PC-9 (cell line): Measurements from ENCODE around the gene AGTPBP1. TPM values are rescaled to one million over a fixed set of nuclear protein-coding genes. Genes with fewer than 3 reads are reported as not detected.

ENCODE experiments used
- BruUV-seq: library from RNA; stranded (reverse); fragments of 400-500 nt; replicated peaks from 2 replicates; lab custom pipeline; 2021; lab: Mats Ljungman, UMichigan
- CTCF ChIA-PET: fragments of 300-600 bp; sonication (Branson Sonifier 250); formaldehyde crosslinking; loops from one replicate; lab custom pipeline; 2022; ENCODE audit warnings: antibody characterized with exemption; lab: Charles Lee
- POLR2A ChIA-PET: fragments of 300-600 bp; sonication (Branson Sonifier 250); formaldehyde crosslinking; loops from one replicate; lab custom pipeline; 2022; ENCODE audit warnings: antibody characterized with exemption; ENCODE audit not compliant: unreplicated experiment; lab: Charles Lee
- DNase-seq, 2 experiments: peaks; one replicate each; pipeline versions ENCODE4 v3.0.0 to v3.0.0-alpha.2; 2015 to 2022; ENCODE audit warnings: mixed read lengths in 1 of 2
- H2AFZ ChIP-seq: fragments of 200-600 bp; sonication (generic); 2 replicates; pipeline ENCODE4 v1.8.1; 2017; ENCODE audit warnings: antibody characterized with exemption
- H3F3A ChIP-seq: fragments of 200-600 bp; sonication (generic); 2 replicates; pipeline ENCODE4 v1.8.1; 2017; ENCODE audit warnings: antibody characterized with exemption, mild to moderate bottlenecking, low read depth; ENCODE audit not compliant: insufficient read depth
- H3K27ac ChIP-seq: fragments of 200-600 bp; sonication (generic); 2 replicates; pipeline ENCODE4 v1.6.1; 2016; ENCODE audit warnings: mixed run types
- H3K27me3 ChIP-seq: fragments of 200-600 bp; sonication (generic); 2 replicates; pipeline ENCODE4 v1.6.1; 2016; ENCODE audit warnings: low read depth, mixed run types; ENCODE audit not compliant: insufficient read depth
- H3K36me3 ChIP-seq: fragments of 200-600 bp; sonication (generic); 2 replicates; pipeline ENCODE4 v1.6.1; 2016; ENCODE audit warnings: low read depth, mixed run types
- H3K4me1 ChIP-seq: fragments of 200-600 bp; sonication (generic); replicated peaks from 2 replicates; pipeline ENCODE4 v1.6.1; 2016; ENCODE audit warnings: mixed run types; ENCODE audit not compliant: insufficient read depth
- H3K4me2 ChIP-seq: fragments of 200-600 bp; sonication (generic); 2 replicates; pipeline ENCODE4 v1.6.1; 2017; ENCODE audit warnings: mixed run types
- H3K4me3 ChIP-seq: fragments of 200-600 bp; sonication (generic); 2 replicates; pipeline ENCODE4 v1.6.1; 2016; ENCODE audit warnings: mixed run types
- H3K79me2 ChIP-seq: fragments of 200-600 bp; sonication (generic); 2 replicates; pipeline ENCODE4 v1.6.1; 2017; ENCODE audit warnings: low read depth, mixed run types
- H3K9me2 ChIP-seq: fragments of 200-600 bp; sonication (generic); 2 replicates; pipeline ENCODE4 v1.8.1; 2017; ENCODE audit warnings: mild to moderate bottlenecking; ENCODE audit not compliant: insufficient read depth
- H3K9me3 ChIP-seq: fragments of 200-600 bp; sonication (generic); 2 replicates; pipeline ENCODE4 v1.8.1; 2016; ENCODE audit warnings: low read depth; ENCODE audit not compliant: insufficient read depth
- H4K20me1 ChIP-seq: fragments of 200-600 bp; sonication (generic); 2 replicates; pipeline ENCODE4 v1.8.1; 2017; ENCODE audit not compliant: insufficient read depth
- CTCF ChIP-seq: fragments of 200-600 bp; sonication (generic); conservative IDR thresholded peaks from 2 replicates; pipeline ENCODE4 v1.6.1; 2017; ENCODE audit warnings: mixed run types, antibody characterized with exemption, mild to moderate bottlenecking, moderate library complexity
- EZH2 ChIP-seq: fragments of 200-600 bp; sonication (generic); IDR thresholded peaks from 2 replicates; pipeline ENCODE4 v1.8.0; 2017; ENCODE audit warnings: antibody characterized with exemption, low read depth
- intact Hi-C: fragments of 100-400 bp; cut with micrococcal nuclease; formaldehyde crosslinking; loops from one replicate; pipeline ENCODE4 v1.10.0; 2022; ENCODE audit not compliant: unreplicated experiment
- total RNA-seq: library from RNA; stranded (reverse); gene quantifications from 2 replicates; pipeline ENCODE4 v1.2.3, GENCODE V29; 2021

Gene AGTPBP1
- total RNA-seq, 1 experiment from 2014 or later, result 19.8 TPM

- H3K79me2 ChIP-seq, result no peaks in the 10 kb centered on the region
- no peak overlapping the region for H3K4me2 ChIP-seq
- ChIA-PET POLR2A (no interaction called here), CTCF (no interaction called here)
- no peak for DNase-seq
- H2AFZ ChIP-seq, result no peak overlapping the region
- no peaks in the 10 kb centered on the region for H4K20me1 ChIP-seq
- no peaks in the 10 kb centered on the region for H3F3A ChIP-seq
- no peaks in the 10 kb centered on the region for H3K36me3 ChIP-seq
- H3K9me2 ChIP-seq, result no peaks in the 10 kb centered on the region
- TF ChIP-seq CTCF (no peak), EZH2 (no peak)
- H3K27ac ChIP-seq, result no peak overlapping the region
- BruUV-seq, result no TSS peak
- intact Hi-C loops, result no loop called here
- no peak overlapping the region for H3K4me3 ChIP-seq
- peaks cover 37% of the 10 kb centered on the region for H3K27me3 ChIP-seq
- no peaks in the 10 kb centered on the region for H3K4me1 ChIP-seq
- H3K9me3 ChIP-seq, result no peaks in the 10 kb centered on the region
Observed at GRCh38 chr9:85528607-85529006, 213.1 kb downstream of the AGTPBP1 start.

GRCh38 chr9:85528142-85528541 is 213.6 kb downstream of the AGTPBP1 start:
- DNase-seq, result no peak
- H3K4me2 ChIP-seq, result no peak overlapping the region
- no peaks in the 10 kb centered on the region for H3K4me1 ChIP-seq
- no TSS peak for BruUV-seq
- no peak overlapping the region for H3K4me3 ChIP-seq
- no peak overlapping the region for H3K27ac ChIP-seq
- no peak overlapping the region for H2AFZ ChIP-seq
- peaks cover 41% of the 10 kb centered on the region for H3K27me3 ChIP-seq
- H3K36me3 ChIP-seq, result no peaks in the 10 kb centered on the region
- H3K9me2 ChIP-seq, result no peaks in the 10 kb centered on the region
- H4K20me1 ChIP-seq, result no peaks in the 10 kb centered on the region
- no peaks in the 10 kb centered on the region for H3F3A ChIP-seq
- no peaks in the 10 kb centered on the region for H3K9me3 ChIP-seq
- POLR2A ChIA-PET, result interaction anchor here (0.6 kb wide), 1 partner anchor 41 kb away, joined by 4 read pairs; no protein-coding TSS in a partner anchor
- no peak for TF ChIP-seq CTCF
- no peak for TF ChIP-seq EZH2
- H3K79me2 ChIP-seq, result no peaks in the 10 kb centered on the region
- intact Hi-C loops, result no loop called here
- CTCF ChIA-PET, result no interaction called here

GRCh38 chr9:85527331-85528020 is 214.3 kb downstream of the AGTPBP1 start:
- H3K27me3 ChIP-seq, result peaks cover 48% of the 10 kb centered on the region
- no TSS peak for BruUV-seq
- POLR2A ChIA-PET, result interaction anchor here (0.6 kb wide), 1 partner anchor 41 kb away, joined by 4 read pairs; no protein-coding TSS in a partner anchor

More at GRCh38 chr9:85527331-85528020, 214.3 kb downstream of the AGTPBP1 start:
- Histone ChIP-seq H3K9me3 (no peaks in the 10 kb centered on the region), H4K20me1 (no peaks in the 10 kb centered on the region), H3K4me3 (no peak overlapping the region), H3K36me3 (no peaks in the 10 kb centered on the region), H3K4me2 (no peak overlapping the region), H2AFZ (no peak overlapping the region), H3K79me2 (no peaks in the 10 kb centered on the region), H3K9me2 (no peaks in the 10 kb centered on the region), H3K4me1 (no peaks in the 10 kb centered on the region), H3F3A (no peaks in the 10 kb centered on the region), H3K27ac (no peak overlapping the region)
- no peak for TF ChIP-seq EZH2
- no peak for TF ChIP-seq CTCF
- DNase-seq, result no peak
- intact Hi-C loops, result no loop called here
- CTCF ChIA-PET, result no interaction called here
